Stimulated activated CD4-positive, alpha-beta T cell treated with anti-CD3 and anti-CD28 coated beads, Interleukin-1b, Interleukin-23, amount 100 ng/mL, for 4 hours (primary cell): ENCODE results near the gene PRKG2.

Experiments used
- DNase-seq, 2 donors: peaks; one replicate each; pipeline ENCODE4 v3.0.0-alpha.2; 2020; ENCODE audit warnings: low read depth in 2 of 2

The PRKG2 gene

GRCh38 chr4:81215931-81216330, 909 bp upstream of the PRKG2 start:
- DNase-seq, result no peak

DNA sequence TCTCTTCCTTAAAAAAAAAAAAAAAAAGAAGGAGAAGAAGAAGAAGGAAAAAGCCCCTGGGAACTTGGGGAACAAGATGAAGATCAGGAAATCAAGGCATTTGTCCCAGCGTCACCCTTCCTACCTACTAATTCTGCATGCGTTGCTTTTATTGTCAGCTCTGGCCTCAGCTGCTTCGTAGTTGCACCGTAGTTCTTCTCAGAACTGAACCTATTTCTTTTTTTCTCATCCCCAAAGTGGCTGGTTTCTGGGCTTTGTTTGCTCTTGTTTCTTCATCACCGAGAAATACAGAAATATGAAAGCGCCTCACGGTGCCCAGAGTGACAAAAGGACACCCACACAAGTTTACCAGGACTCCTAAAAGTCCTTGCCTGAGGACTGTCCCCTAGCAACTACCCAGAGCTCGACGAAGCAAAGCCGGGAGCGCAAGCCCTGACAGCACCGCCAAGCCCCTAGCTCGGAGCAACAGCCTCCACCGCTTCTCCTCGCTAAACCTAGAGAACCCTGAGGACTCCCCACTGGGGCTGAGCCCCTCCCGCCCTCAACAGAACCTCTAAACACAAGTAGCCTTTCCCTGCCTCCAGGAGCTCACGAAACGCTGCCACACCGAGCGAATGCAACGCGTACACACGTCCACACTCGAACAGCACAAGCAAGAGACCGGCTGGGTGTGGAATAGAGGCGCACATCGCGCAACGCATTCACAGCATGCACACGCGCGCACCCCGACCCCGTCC, 710 bp downstream of the PRKG2 start:
- no peak for DNase-seq

DNA sequence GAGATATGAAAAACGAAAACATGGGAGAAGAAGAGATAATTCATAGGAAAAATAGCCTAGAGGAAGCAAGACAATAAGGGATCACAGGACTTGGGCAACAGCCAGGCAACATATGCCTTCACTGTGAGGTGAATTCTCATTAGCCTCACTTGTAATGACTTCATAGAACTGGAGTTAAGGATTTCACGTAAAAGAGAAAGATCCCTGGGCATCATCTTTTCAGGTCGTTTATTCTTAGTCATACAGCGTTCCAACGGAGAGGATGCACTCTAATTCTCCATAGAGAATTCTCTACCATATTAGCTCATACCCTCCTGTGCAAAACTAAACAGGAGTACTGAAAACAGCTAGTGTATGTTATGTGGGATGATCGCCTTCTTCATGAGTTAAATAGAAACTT, 1.4 kb downstream of the PRKG2 start:
- no peak for DNase-seq

- DNase-seq, result no peak
These were observed 3.1 kb downstream of the PRKG2 start for GRCh38 chr4:81211956-81212355.

DNA sequence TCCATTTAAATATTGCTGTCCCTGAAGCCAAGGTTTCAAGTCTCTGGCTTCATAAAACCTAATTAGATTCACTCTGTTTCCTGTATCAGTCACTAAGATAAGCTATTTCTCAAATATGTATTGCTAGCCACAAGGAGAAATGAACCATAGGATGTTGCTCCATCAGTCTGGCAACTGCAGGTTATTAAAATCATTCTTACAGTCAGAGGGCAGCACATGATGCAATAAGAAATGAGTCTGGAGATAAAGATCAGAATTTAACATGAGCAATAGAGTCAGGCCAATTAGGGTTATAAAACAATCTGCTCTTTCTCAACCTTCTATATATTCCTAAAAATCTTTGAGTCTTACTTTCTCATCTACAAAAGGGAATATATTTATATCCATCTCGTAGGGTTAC, 7.2 kb downstream of the PRKG2 start:
- no peak for DNase-seq

- DNase-seq, result no peak
These were observed 9.7 kb downstream of the PRKG2 start for GRCh38 chr4:81205302-81205701.

DNA sequence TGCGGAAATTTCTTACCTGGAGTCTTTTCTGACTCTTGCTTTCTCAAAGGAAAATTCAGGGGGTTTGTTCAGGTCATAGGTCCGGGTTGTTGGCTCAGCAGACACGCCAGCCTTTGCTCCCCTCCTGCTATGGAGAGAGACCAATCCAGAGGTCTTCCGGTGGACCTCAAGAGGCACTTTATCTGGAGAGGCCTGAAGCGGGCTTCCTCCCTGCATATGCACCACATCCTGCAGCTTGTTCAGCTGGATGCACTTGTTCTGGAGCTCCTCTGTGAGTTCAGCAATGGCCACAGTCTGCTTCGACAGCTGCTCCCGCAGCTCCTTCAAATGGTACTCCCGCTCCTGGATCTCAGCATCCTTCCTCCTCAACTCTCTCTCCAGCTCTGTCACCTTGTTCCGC, 10.5 kb downstream of the PRKG2 start:
- DNase-seq, result no peak

DNA sequence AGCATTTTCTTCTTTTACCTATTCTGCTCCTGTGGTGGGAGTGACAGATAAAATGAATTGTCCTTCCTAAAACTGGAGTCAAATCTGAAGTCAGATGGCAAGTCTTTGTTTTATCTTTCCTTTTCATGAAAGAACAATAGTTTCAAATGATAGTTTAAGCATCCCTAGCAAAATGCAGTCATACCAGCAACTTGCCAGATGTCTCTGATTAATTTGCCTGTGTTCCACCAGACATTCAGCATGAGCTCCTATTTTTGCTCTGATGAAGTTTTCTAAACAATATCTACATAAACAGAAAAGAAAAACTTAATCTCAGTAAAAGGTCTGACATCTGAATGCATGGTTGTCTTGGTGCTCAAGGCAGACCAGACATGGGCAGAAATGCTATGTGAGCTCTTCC, 15.2 kb downstream of the PRKG2 start:
- no peak for DNase-seq

DNA sequence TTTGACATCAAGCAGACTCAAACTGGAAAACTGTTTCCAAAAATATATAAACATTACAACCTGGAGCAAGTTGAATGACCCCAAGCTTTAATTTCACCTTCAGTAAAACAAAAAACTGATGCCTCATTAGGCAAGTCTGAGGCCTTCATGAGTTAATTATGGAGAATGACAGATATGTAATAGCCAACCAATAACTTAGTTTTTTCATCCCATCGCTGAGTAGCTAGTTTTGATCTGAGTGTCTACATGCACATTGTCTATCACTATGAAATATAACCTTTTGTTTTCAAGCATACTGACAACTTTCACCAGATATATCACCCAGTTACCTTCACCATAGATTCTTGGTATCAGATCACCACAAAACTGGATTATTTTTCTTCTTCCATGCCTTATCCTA, 16.4 kb downstream of the PRKG2 start:
- DNase-seq, result no peak

- DNase-seq, result no peak
These were observed 17.0 kb downstream of the PRKG2 start for GRCh38 chr4:81197864-81198524.

DNA sequence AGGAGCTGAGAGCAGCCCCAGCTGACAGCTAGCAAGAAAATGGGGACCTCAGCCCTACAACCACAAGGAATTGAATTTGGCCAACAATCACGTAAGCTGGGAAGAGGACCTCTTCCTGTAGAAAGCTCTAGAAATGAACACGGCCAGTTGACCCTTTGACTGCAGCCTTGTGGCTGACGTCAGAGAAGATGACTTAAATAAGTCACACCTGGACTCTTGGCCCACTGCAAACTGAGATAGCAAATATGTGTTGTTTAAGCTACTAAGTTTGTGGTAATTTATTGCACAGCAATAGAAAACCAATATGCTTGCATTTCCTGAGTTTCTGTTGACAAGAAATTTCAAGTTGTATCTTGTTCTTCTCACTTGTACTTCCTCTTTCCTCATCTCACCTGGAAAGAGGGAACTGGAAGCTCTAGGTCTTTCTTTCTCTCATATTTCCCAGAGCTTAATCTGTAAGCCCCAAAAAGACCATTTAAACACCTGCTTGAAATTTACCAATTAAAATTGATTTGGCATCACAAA, 18.8 kb downstream of the PRKG2 start:
- no peak for DNase-seq

- no peak for DNase-seq
These were observed 19.5 kb downstream of the PRKG2 start for GRCh38 chr4:81195475-81195874.

- DNase-seq, result no peak
These were observed 20.7 kb downstream of the PRKG2 start for GRCh38 chr4:81194286-81194685.

DNA sequence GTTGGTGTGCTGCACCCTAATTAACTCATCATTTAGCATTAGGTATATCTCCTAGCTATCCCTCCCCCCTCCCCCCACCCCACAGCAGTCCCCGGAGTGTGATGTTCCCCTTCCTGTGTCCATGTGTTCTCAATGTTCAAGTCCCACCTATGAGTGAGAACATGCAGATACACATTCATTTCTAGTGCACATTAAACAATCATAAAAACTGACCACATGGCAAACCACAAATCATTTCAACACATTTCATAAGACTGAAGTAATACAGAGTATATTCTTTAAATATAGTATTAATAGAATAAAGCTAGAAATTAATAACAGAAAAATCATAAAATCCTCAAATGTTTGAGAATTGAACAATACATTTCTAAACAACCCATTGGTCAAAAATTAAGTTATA, 34.1 kb downstream of the PRKG2 start:
- DNase-seq, result no peak

- DNase-seq, result no peak
These were observed 35.7 kb downstream of the PRKG2 start for GRCh38 chr4:81179326-81179725.

DNA sequence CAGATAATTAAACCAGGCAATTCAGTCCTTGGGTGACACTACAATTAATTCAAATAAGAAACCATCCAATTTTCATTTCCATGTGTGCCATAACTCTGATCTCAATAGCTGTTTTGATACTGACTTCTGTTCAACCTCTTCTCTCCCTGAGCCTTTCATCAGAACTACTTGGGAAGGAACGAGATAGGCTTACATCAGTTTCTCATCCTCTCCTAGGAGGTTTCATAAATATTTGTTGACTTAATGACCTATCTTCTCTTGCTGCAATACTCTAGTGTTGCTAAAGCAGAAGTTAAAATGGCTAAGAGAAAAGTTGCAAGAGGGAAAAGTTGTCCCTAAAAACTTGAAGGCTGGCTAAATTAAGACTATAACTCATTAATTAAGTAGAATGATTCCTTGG, 41.8 kb downstream of the PRKG2 start:
- no peak for DNase-seq

DNA sequence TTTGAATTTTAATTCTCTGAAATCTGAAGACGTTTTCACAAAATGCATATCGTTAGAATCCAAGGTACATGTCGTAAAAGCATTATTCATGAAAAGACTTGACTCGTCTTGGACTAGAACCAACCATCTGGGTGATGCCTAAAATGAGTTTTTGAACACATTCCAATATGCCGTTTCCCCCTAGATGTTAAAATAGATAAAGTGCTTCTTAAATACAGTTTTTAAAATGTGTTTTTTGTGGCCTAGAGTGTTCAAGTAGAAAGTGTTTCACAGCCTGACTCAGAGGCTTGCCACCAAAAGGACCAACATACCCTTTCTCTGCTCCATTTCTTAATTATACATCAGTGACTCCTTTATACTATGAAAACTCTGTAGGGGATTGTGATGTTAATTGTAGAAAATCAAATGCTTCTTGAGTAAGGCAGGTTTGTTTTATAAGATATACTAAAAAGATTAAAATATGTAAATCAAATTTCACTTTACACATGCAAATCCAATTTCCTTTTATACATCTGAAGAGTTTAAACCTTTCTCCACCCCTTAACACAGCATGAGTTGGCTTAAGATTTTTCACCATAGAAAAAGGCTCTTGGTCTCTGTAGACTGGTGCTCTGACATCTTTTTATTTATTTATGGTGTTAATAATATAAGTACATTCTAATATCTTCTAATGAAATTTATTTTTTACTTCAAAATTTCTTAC, 48.4 kb downstream of the PRKG2 start:
- no peak for DNase-seq

DNA sequence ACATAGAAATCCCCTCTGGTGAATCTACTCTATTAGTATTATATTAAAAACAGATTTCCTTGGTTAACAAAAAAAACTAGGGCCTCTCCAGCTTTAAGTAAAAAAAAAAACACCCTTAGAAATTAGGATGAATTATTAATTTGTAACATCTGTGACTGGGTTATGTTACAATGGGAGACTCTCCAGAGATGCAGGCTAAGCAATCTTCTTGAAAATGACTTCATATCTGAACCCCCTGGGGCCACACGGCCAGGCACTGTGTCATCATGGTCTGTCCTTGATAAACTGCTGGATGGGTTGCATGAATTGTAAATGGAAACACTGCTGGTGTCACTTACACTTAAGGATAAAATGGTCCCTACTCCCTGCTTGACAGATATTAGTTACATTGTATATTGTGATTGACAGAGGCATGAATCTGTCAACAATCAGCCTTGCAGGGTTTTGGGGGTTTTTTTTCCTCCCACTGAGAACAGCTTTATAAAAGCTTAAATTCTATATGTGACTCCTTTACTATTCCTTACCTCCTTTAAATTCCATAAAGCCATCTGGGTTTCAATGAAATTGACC, 49.1 kb downstream of the PRKG2 start:
- no peak for DNase-seq

- no peak for DNase-seq
These were observed 50.2 kb downstream of the PRKG2 start for GRCh38 chr4:81164623-81165416.

- no peak for DNase-seq
These were observed 50.9 kb downstream of the PRKG2 start for GRCh38 chr4:81164126-81164525.

GRCh38 chr4:81162752-81163458, 52.1 kb downstream of the PRKG2 start:
- DNase-seq, result no peak
